Upper lobe of left lung (tissue), 4 donors: Measurements from ENCODE around the gene NEURL1B.

Experiments
- CTCF ChIP-seq, 6 experiments: fragments of 450-650 bp in 4 of 6; fragments of 200-600 bp in 2 of 6; sonication (generic) in 2 of 6; IDR thresholded peaks; one replicate each; pipeline ENCODE4 v1.5.1; 2016 to 2019; ENCODE audit warnings: antibody characterized with exemption in 6 of 6
- POLR2A ChIP-seq, 4 donors: fragments of 450-650 bp; IDR thresholded peaks; one replicate each; pipeline ENCODE4 v1.5.1; 2016 to 2017; ENCODE audit warnings: antibody characterized with exemption in 4 of 4, mild to moderate bottlenecking in 2 of 4

- TF ChIP-seq POLR2A (IDR thresholded peaks at IDR 0.05) = peak in 2 of 4 donors; percentile 18 to 50
- peak; percentile 90 to 97 (median 95) for TF ChIP-seq CTCF (IDR thresholded peaks at IDR 0.05)
Measured at GRCh38 chr5:172714491-172715420, 73.7 kb downstream of the NEURL1B start.
